Karpas-422 (cell line): ENCODE data around the gene ALDH1A3. TPM values are rescaled to one million over a fixed set of nuclear protein-coding genes. Genes with fewer than 3 reads are reported as not detected.

Experiments used
- DNase-seq: peaks from one replicate; pipeline ENCODE4 v3.0.0-alpha.2; 2015
- H2AFZ ChIP-seq: fragments of 200-600 bp; sonication (generic); 2 replicates; pipeline ENCODE4 v1.6.1; 2014; ENCODE audit warnings: antibody characterized with exemption, low read length, mixed read lengths
- H3K27ac ChIP-seq: fragments of 200-600 bp; sonication (generic); 2 replicates; pipeline ENCODE4 v1.5.1; 2014; ENCODE audit warnings: mild to moderate bottlenecking, low read length, moderate library complexity
- H3K27me3 ChIP-seq: fragments of 200-600 bp; sonication (generic); 2 replicates; pipeline ENCODE4 v1.6.1; 2014; ENCODE audit warnings: low read length, mixed read lengths
- H3K36me3 ChIP-seq: fragments of 200-600 bp; sonication (generic); 2 replicates; pipeline ENCODE4 v1.6.1; 2014; ENCODE audit warnings: low read length, mixed read lengths; ENCODE audit not compliant: insufficient read depth
- H3K4me1 ChIP-seq: fragments of 200-600 bp; sonication (generic); 2 replicates; pipeline ENCODE4 v1.6.1; 2014; ENCODE audit warnings: mild to moderate bottlenecking, low read length, mixed read lengths
- H3K4me2 ChIP-seq: fragments of 200-600 bp; sonication (generic); 2 replicates; pipeline ENCODE4 v1.6.1; 2014; ENCODE audit warnings: low read length, low read depth, mild to moderate bottlenecking; ENCODE audit not compliant: poor library complexity, severe bottlenecking
- H3K4me3 ChIP-seq: fragments of 200-600 bp; sonication (generic); 2 replicates; pipeline ENCODE4 v1.5.1; 2014; ENCODE audit warnings: mild to moderate bottlenecking, antibody characterized with exemption, low read length, mixed read lengths
- H3K79me2 ChIP-seq: fragments of 200-600 bp; sonication (generic); 2 replicates; pipeline ENCODE4 v1.6.1; 2014; ENCODE audit warnings: mild to moderate bottlenecking, low read length, mixed read lengths
- H3K9ac ChIP-seq: fragments of 200-600 bp; sonication (generic); 2 replicates; pipeline ENCODE4 v1.6.0; 2014; ENCODE audit warnings: low read length
- H3K9me2 ChIP-seq: fragments of 200-600 bp; sonication (generic), shearing (Covaris generic); replicated peaks from 2 replicates; pipeline ENCODE4 v1.6.0; 2014; ENCODE audit warnings: mild to moderate bottlenecking, low read length, moderate library complexity; ENCODE audit not compliant: insufficient read depth
- H3K9me3 ChIP-seq: fragments of 300-700, 200-600 bp; sonication (generic); 2 replicates; pipeline ENCODE4 v1.6.1; 2014; ENCODE audit warnings: low read length, mixed read lengths
- H4K20me1 ChIP-seq: fragments of 200-600 bp; sonication (generic); 2 replicates; pipeline ENCODE4 v1.6.1; 2014; ENCODE audit warnings: mild to moderate bottlenecking, antibody characterized with exemption, low read length, low read depth; ENCODE audit not compliant: insufficient read depth
- total RNA-seq: library from RNA; depleted of rRNA; stranded (reverse); fragments of >200 nt; shearing (Covaris generic); gene quantifications from 2 replicates; pipeline ENCODE4 v1.2.3, GENCODE V29; 2014; ENCODE audit warnings: low replicate concordance

ALDH1A3 gene
- total RNA-seq, 1 experiment from 2014 or later, result not detected

GRCh38 chr15:100934166-100934565 lies 54.5 kb downstream of the ALDH1A3 start:
- peak overlapping the region; percentile 45 for H3K9ac ChIP-seq
- no peaks in the 10 kb centered on the region for H3K9me2 ChIP-seq
- H4K20me1 ChIP-seq, result no peaks in the 10 kb centered on the region
- H3K36me3 ChIP-seq, result peaks cover 40% of the 10 kb centered on the region
- H3K4me2 ChIP-seq, result peak overlapping the region; percentile 18
- no peaks in the 10 kb centered on the region for H3K27me3 ChIP-seq
- peaks cover 48% of the 10 kb centered on the region for H3K79me2 ChIP-seq
- no peak overlapping the region for H3K4me3 ChIP-seq
- H2AFZ ChIP-seq, result no peak overlapping the region
- H3K27ac ChIP-seq, result peak overlapping the region; percentile 98
- no peaks in the 10 kb centered on the region for H3K9me3 ChIP-seq
- no peak for DNase-seq
- peaks cover 94% of the 10 kb centered on the region for H3K4me1 ChIP-seq

- no peaks in the 10 kb centered on the region for H3K27me3 ChIP-seq
- H4K20me1 ChIP-seq, result no peaks in the 10 kb centered on the region
- peaks cover 37% of the 10 kb centered on the region for H3K36me3 ChIP-seq
- no peaks in the 10 kb centered on the region for H3K9me3 ChIP-seq
- H3K4me1 ChIP-seq, result peaks cover 94% of the 10 kb centered on the region
- peaks cover 47% of the 10 kb centered on the region for H3K79me2 ChIP-seq
- H3K4me3 ChIP-seq, result no peak overlapping the region
- peak overlapping the region; percentile 40 for H3K9ac ChIP-seq
- peak overlapping the region; percentile 98 for H3K27ac ChIP-seq
- DNase-seq, result peak; percentile 79
- no peaks in the 10 kb centered on the region for H3K9me2 ChIP-seq
- no peak overlapping the region for H2AFZ ChIP-seq
- H3K4me2 ChIP-seq, result no peak overlapping the region
Observed at GRCh38 chr15:100934726-100935125, 55.1 kb downstream of the ALDH1A3 start.

- peaks cover 30% of the 10 kb centered on the region for H3K36me3 ChIP-seq
- no peaks in the 10 kb centered on the region for H4K20me1 ChIP-seq
- H3K4me2 ChIP-seq, result no peak overlapping the region
- no peaks in the 10 kb centered on the region for H3K9me3 ChIP-seq
- H3K27me3 ChIP-seq, result no peaks in the 10 kb centered on the region
- H3K4me1 ChIP-seq, result peaks cover 94% of the 10 kb centered on the region
- H3K27ac ChIP-seq, result peak overlapping the region; percentile 98
- no peak overlapping the region for H2AFZ ChIP-seq
- H3K79me2 ChIP-seq, result peaks cover 58% of the 10 kb centered on the region
- H3K4me3 ChIP-seq, result no peak overlapping the region
- no peak overlapping the region for H3K9ac ChIP-seq
- DNase-seq, result no peak
- no peaks in the 10 kb centered on the region for H3K9me2 ChIP-seq
Observed at GRCh38 chr15:100937171-100937570, 57.5 kb downstream of the ALDH1A3 start.

GRCh38 chr15:100939791-100940190 lies 60.2 kb downstream of the ALDH1A3 start:
- Histone ChIP-seq H3K27ac (peak overlapping the region; percentile 96), H3K4me1 (peaks cover 94% of the 10 kb centered on the region)

GRCh38 chr15:100940767-100941379 lies 61.2 kb downstream of the ALDH1A3 start:
- no peaks in the 10 kb centered on the region for H4K20me1 ChIP-seq
- peaks cover 12% of the 10 kb centered on the region; the same call in 1 of the 2 replicates for H3K36me3 ChIP-seq
- H2AFZ ChIP-seq, result no peak overlapping the region
- no peaks in the 10 kb centered on the region for H3K9me3 ChIP-seq
- no peaks in the 10 kb centered on the region for H3K9me2 ChIP-seq
- no peaks in the 10 kb centered on the region for H3K27me3 ChIP-seq
- peaks cover 91% of the 10 kb centered on the region for H3K4me1 ChIP-seq
- H3K79me2 ChIP-seq, result peaks cover 65% of the 10 kb centered on the region
- H3K4me3 ChIP-seq, result peak overlapping the region; percentile 48; the same call in 1 of the 2 replicates
- DNase-seq, result peak; percentile 88
- peak overlapping the region; percentile 63 for H3K9ac ChIP-seq
- H3K27ac ChIP-seq, result peak overlapping the region; percentile 96
- peak overlapping the region; percentile 60 for H3K4me2 ChIP-seq

More at GRCh38 chr15:100939791-100940190, 60.2 kb downstream of the ALDH1A3 start:
- Histone ChIP-seq H2AFZ (no peak overlapping the region), H3K79me2 (peaks cover 69% of the 10 kb centered on the region), H3K4me2 (peak overlapping the region; percentile 60), H3K4me3 (no peak overlapping the region), H3K36me3 (peaks cover 15% of the 10 kb centered on the region; the same call in 1 of the 2 replicates), H4K20me1 (no peaks in the 10 kb centered on the region), H3K9me2 (no peaks in the 10 kb centered on the region), H3K9ac (peak overlapping the region; percentile 52), H3K9me3 (no peaks in the 10 kb centered on the region), H3K27me3 (no peaks in the 10 kb centered on the region)
- peak; percentile 68 for DNase-seq

GRCh38 chr15:100941536-100941935 lies 61.9 kb downstream of the ALDH1A3 start:
- Histone ChIP-seq H2AFZ (no peak overlapping the region), H3K27me3 (no peaks in the 10 kb centered on the region), H4K20me1 (no peaks in the 10 kb centered on the region), H3K79me2 (peaks cover 67% of the 10 kb centered on the region), H3K4me2 (peak overlapping the region; percentile 60), H3K9me3 (no peaks in the 10 kb centered on the region), H3K36me3 (peaks cover 12% of the 10 kb centered on the region; the same call in 1 of the 2 replicates), H3K4me1 (peaks cover 91% of the 10 kb centered on the region), H3K9me2 (no peaks in the 10 kb centered on the region), H3K27ac (peak overlapping the region; percentile 96), H3K4me3 (peak overlapping the region; percentile 48; the same call in 1 of the 2 replicates), H3K9ac (peak overlapping the region; percentile 63)
- DNase-seq, result peak; percentile 46

- Histone ChIP-seq H3K9me2 (no peaks in the 10 kb centered on the region), H4K20me1 (no peaks in the 10 kb centered on the region), H3K9me3 (no peaks in the 10 kb centered on the region), H3K9ac (peak overlapping the region; percentile 63), H3K36me3 (peaks cover 12% of the 10 kb centered on the region; the same call in 1 of the 2 replicates), H3K79me2 (peaks cover 72% of the 10 kb centered on the region), H3K4me3 (peak overlapping the region; percentile 48; the same call in 1 of the 2 replicates), H3K27me3 (no peaks in the 10 kb centered on the region), H3K27ac (peak overlapping the region; percentile 96), H2AFZ (no peak overlapping the region), H3K4me2 (peak overlapping the region; percentile 60), H3K4me1 (peaks cover 89% of the 10 kb centered on the region)
- peak; percentile 80 for DNase-seq
Observed at GRCh38 chr15:100942656-100943425, 63.2 kb downstream of the ALDH1A3 start.
